DOHH2 (cell line): ENCODE data around the gene TOX4.

Source experiments
- H3F3A ChIP-seq: fragments of 200-600 bp; sonication (generic), shearing (Covaris generic); 2 replicates; pipeline ENCODE4 v1.6.0; 2016; ENCODE audit warnings: antibody characterized with exemption, mild to moderate bottlenecking; ENCODE audit not compliant: control insufficient read depth, insufficient read depth
- H3K27ac ChIP-seq: fragments of 200-600 bp; sonication (generic); 2 replicates; pipeline ENCODE4 v1.5.1; 2014; ENCODE audit warnings: low read depth, mild to moderate bottlenecking, low read length, moderate library complexity
- H3K27me3 ChIP-seq: fragments of 200-600 bp; sonication (generic); 2 replicates; pipeline ENCODE4 v1.6.1; 2014; ENCODE audit warnings: mild to moderate bottlenecking, low read length, mixed read lengths; ENCODE audit not compliant: control insufficient read depth
- H3K36me3 ChIP-seq: fragments of 200-600 bp; sonication (generic); 2 replicates; pipeline ENCODE4 v1.6.1; 2014; ENCODE audit warnings: mild to moderate bottlenecking, low read length, moderate library complexity, mixed read lengths; ENCODE audit not compliant: control insufficient read depth
- H3K4me1 ChIP-seq: fragments of 200-600 bp; sonication (generic); 2 replicates; pipeline ENCODE4 v1.6.1; 2014; ENCODE audit warnings: mild to moderate bottlenecking, low read length, mixed read lengths; ENCODE audit not compliant: control insufficient read depth
- H3K4me2 ChIP-seq: fragments of 200-600 bp; sonication (generic); 2 replicates; pipeline ENCODE4 v1.6.0; 2014; ENCODE audit warnings: mild to moderate bottlenecking, low read length, moderate library complexity
- H3K4me3 ChIP-seq: fragments of 200-600 bp; sonication (generic); 2 replicates; pipeline ENCODE4 v1.5.1; 2014; ENCODE audit warnings: mild to moderate bottlenecking, low read length, mixed read lengths
- H3K79me2 ChIP-seq: fragments of 200-600 bp; sonication (generic); 2 replicates; pipeline ENCODE4 v1.6.1; 2014; ENCODE audit warnings: mild to moderate bottlenecking, low read length, mixed read lengths; ENCODE audit not compliant: control insufficient read depth
- H3K9me2 ChIP-seq: fragments of 200-600 bp; sonication (generic); replicated peaks from 2 replicates; pipeline ENCODE4 v1.6.1; 2014; ENCODE audit warnings: mild to moderate bottlenecking, low read length, mixed read lengths; ENCODE audit not compliant: control insufficient read depth
- H3K9me3 ChIP-seq: fragments of 200-600 bp; sonication (generic); 2 replicates; pipeline ENCODE4 v1.6.1; 2014; ENCODE audit warnings: antibody characterized with exemption, low read length, mixed read lengths; ENCODE audit not compliant: control insufficient read depth, insufficient read depth
- H4K20me1 ChIP-seq: fragments of 200-600 bp; sonication (generic); 2 replicates; pipeline ENCODE4 v1.6.0; 2014; ENCODE audit warnings: low read depth, mild to moderate bottlenecking, antibody characterized with exemption, low read length, moderate library complexity; ENCODE audit not compliant: control insufficient read depth, insufficient read depth
- EZH2phosphoT487 ChIP-seq: fragments of 200-600 bp; sonication (generic); IDR thresholded peaks from 2 replicates; pipeline ENCODE4 v1.6.1; 2017; ENCODE audit warnings: borderline replicate concordance, mild to moderate bottlenecking, antibody characterized with exemption, low read length, moderate library complexity, mixed read lengths
- TF ChIP-seq, protein P1 (sequence below): fragments of 200-600 bp; sonication (generic); IDR thresholded peaks from one replicate; pipeline ENCODE4 v1.5.1; 2014; ENCODE audit warnings: antibody characterized with exemption, mild to moderate bottlenecking, low read depth, low read length; ENCODE audit not compliant: poor library complexity, severe bottlenecking

Gene TOX4

DNA sequence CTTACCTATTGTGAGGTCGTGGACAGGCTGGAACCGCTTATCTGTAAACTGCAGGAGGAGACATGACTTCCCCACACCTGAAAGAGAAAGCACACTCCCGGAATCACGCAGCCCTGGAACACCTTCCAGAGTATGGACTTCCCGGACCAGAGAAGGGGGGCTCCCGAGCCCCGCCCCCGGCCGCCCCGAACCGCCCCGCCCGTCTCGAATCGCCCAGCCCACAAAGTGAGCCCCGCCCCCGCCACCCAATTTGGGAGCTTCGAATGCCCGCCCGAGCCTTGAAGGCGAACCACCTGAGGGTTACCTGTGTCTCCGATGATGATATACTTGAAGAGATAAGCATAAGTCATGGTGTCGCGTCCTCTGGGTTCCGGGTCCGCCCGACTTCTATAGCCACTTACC is 471 bp upstream of the TOX4 start:
- Histone ChIP-seq H3K27ac (peak overlapping the region; percentile 63), H3K4me1 (peaks cover 15% of the 10 kb centered on the region), H3K36me3 (peaks cover 22% of the 10 kb centered on the region), H3K4me2 (peak overlapping the region; percentile 79), H3K4me3 (peak overlapping the region; percentile 97), H3K9me3 (no peaks in the 10 kb centered on the region), H3F3A (peaks cover 3% of the 10 kb centered on the region; the same call in 1 of the 2 replicates), H3K27me3 (no peaks in the 10 kb centered on the region), H4K20me1 (no peaks in the 10 kb centered on the region), H3K79me2 (peaks cover 47% of the 10 kb centered on the region), H3K9me2 (no peaks in the 10 kb centered on the region)
- TF ChIP-seq EZH2phosphoT487: no peak
- TF ChIP-seq, protein P1, sequence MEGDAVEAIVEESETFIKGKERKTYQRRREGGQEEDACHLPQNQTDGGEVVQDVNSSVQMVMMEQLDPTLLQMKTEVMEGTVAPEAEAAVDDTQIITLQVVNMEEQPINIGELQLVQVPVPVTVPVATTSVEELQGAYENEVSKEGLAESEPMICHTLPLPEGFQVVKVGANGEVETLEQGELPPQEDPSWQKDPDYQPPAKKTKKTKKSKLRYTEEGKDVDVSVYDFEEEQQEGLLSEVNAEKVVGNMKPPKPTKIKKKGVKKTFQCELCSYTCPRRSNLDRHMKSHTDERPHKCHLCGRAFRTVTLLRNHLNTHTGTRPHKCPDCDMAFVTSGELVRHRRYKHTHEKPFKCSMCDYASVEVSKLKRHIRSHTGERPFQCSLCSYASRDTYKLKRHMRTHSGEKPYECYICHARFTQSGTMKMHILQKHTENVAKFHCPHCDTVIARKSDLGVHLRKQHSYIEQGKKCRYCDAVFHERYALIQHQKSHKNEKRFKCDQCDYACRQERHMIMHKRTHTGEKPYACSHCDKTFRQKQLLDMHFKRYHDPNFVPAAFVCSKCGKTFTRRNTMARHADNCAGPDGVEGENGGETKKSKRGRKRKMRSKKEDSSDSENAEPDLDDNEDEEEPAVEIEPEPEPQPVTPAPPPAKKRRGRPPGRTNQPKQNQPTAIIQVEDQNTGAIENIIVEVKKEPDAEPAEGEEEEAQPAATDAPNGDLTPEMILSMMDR: no peak

DNA sequence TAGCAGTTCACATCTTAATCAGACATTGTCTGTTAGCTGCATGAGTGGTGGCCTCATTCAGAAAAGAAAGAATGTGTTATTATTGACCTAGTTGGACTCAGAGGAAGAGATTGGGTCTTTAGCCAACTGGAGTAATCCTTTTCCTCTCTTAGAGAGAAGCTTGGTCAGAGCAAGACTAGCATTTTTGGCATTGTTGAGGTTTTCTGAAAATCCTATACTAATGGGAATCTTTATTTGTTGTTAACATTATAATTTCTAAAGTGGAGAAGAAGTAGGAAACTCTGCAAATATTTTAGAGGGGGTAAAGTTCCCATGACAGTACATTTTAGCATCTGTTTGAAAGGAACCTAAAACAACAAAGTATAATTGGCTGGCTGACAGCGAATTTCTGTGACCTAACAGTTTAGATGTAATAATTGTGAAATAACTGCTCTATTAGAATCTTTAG is 9.7 kb downstream of the TOX4 start:
- H3K79me2 ChIP-seq: peaks cover 7% of the 10 kb centered on the region
- H3K4me2 ChIP-seq: no peak overlapping the region
- no peaks in the 10 kb centered on the region for H3K4me1 ChIP-seq

DNA sequence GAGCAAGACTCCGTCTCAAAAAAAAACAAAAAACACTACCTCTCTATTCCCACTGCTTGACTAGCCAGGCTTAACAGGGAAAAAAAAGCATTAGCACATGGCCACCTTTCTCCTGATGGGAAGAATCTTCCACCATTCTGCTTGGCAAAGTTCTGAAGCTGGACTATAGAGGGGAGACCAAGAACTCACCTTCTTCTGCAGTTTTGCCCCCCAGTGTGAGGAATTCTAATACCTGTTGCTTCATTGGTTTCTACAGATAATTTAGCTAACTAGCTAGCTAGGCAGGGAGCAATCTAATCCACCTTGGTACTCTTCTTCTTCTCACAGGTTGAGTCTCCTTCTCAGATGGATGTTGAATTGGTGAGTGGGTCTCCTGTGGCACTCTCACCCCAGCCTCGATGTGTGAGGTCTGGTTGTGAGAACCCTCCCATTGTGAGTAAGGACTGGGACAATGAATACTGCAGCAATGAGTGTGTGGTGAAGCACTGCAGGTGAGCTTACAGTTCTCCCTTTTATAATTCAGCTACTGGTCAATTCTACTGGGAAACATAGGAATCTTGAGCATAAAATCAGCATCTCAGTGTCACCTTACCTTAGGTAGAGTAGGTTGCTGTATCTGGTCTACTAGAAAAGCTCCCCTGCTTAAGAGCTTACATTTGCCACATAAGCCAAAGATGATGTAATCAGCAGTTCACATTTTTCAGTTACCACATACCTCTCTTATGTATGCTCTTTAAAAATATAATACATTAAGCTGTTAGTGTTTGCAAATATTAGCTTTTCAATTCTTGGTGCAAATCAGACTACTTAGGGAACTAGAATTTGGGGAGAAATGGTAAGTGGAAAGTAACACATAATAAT is 18.1 kb downstream of the TOX4 start:
- no peak overlapping the region for H3K4me2 ChIP-seq
- H3K4me1 ChIP-seq: no peaks in the 10 kb centered on the region
- no peaks in the 10 kb centered on the region for H4K20me1 ChIP-seq
- no peaks in the 10 kb centered on the region for H3K27me3 ChIP-seq
- H3K36me3 ChIP-seq: peaks cover 78% of the 10 kb centered on the region
- no peaks in the 10 kb centered on the region for H3K9me3 ChIP-seq
- TF ChIP-seq EZH2phosphoT487: no peak
- TF ChIP-seq, protein P1: no peak
- H3K9me2 ChIP-seq: no peaks in the 10 kb centered on the region
- H3F3A ChIP-seq: peaks cover 7% of the 10 kb centered on the region; the same call in 1 of the 2 replicates
- H3K79me2 ChIP-seq: no peaks in the 10 kb centered on the region
- no peak overlapping the region for H3K27ac ChIP-seq
- no peak overlapping the region for H3K4me3 ChIP-seq

More for the DNA sequence above, 9.7 kb downstream of the TOX4 start:
- no peak overlapping the region for H3K27ac ChIP-seq
- H3K9me2 ChIP-seq: no peaks in the 10 kb centered on the region
- H3K27me3 ChIP-seq: no peaks in the 10 kb centered on the region
- H3K4me3 ChIP-seq: no peak overlapping the region
- H3K9me3 ChIP-seq: no peaks in the 10 kb centered on the region
- no peaks in the 10 kb centered on the region for H3F3A ChIP-seq
- no peaks in the 10 kb centered on the region for H4K20me1 ChIP-seq
- H3K36me3 ChIP-seq: peaks cover 36% of the 10 kb centered on the region
- TF ChIP-seq, protein P1: no peak
- no peak for TF ChIP-seq EZH2phosphoT487
